ENCODE data around the gene EBF3. TPM values are rescaled to one million over a fixed set of nuclear protein-coding genes. Genes with fewer than 3 reads are reported as not detected.
A peak's percentile ranks its signal among the peaks of the same experiment; 100 is the strongest.

The EBF3 gene, protein sequence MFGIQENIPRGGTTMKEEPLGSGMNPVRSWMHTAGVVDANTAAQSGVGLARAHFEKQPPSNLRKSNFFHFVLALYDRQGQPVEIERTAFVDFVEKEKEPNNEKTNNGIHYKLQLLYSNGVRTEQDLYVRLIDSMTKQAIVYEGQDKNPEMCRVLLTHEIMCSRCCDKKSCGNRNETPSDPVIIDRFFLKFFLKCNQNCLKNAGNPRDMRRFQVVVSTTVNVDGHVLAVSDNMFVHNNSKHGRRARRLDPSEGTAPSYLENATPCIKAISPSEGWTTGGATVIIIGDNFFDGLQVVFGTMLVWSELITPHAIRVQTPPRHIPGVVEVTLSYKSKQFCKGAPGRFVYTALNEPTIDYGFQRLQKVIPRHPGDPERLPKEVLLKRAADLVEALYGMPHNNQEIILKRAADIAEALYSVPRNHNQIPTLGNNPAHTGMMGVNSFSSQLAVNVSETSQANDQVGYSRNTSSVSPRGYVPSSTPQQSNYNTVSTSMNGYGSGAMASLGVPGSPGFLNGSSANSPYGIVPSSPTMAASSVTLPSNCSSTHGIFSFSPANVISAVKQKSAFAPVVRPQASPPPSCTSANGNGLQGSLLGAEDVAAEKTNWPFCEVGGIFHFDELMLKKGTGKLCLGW
- 38.9 TPM for total RNA-seq

DNA sequence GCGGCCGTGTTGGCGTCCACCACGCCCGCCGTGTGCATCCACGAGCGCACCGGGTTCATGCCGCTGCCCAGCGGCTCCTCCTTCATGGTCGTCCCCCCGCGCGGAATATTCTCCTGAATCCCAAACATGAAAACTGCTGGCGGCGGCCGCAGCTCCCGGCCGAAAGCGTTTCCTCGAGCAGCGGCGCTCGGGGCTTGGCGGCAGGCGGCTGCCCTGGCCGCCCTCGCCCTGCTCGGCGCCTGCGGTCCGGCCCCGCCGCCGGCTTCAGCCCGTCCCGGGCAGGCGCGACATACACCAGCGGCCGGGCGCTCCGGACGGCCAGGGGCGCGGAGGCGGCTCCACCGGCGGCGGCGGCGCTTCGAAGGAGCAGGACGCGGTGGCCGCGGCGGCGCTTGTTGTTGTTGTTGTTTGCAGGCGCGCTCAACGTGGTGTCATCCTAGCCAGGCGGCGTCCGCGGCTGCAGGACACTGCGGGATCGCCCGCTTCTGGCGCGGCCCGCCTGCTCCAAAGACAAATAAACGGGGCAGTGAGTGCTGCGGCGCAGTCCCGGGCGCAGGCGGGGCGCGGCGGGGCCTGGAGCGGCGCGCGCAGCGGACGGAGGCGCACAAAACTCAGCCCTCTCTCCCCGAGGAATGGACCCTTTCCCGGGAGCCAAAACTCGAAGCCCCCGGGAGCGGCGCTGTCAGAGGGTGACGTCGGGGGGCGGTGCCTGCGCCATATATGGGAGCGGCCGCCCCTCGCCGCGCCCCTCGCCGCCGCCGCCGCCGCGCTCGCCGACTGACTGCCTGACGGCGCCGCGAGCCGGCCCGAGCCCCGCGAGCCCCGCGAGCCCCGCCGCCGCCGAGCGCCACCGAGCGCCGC, at the start of gene EBF3:
Gene EBF3 (minus strand): TSS at position 634 of the 861 bp plus-strand sequence. CDS start 506 bp downstream, at position 128.
- ATAC-seq (peak; percentile 84), DNase-seq (ENCODE audit: low spot score) (peak; percentile 94)
- intact Hi-C loops (cut with DNase I), result loop anchor here (10.0 kb wide), 1 partner anchor 929 kb away; no protein-coding TSS in a partner anchor

GRCh38 chr10:130013335-130014262, 49.5 kb upstream of the EBF3 start:
- DNase-seq (ENCODE audit: low spot score), result no peak
- intact Hi-C loops (cut with DNase I), result no loop called here
- ATAC-seq, result peak; percentile 21

DNA sequence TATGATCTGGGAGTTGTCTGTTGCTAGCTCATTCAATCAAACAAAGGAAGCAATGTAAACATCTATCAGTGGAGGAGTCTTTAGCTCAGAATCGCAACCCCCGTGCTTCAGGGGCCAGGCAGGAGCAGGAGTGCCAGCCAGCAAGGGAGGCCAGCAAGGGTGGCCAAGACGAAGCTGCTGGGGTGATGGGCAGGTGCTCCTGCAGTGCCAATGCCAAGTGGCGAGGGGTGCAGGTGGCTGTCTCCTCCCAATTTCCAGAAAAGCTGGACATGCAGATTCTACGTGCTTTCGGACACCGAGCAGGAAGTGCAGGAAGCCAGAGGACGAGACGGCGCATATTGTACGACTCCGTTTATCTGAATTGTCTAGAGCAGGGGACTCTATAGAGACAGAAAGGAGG, 48.1 kb upstream of the EBF3 start:
- intact Hi-C loops (cut with DNase I), result no loop called here
- ATAC-seq (no peak), DNase-seq (ENCODE audit: low spot score) (no peak)

DNA sequence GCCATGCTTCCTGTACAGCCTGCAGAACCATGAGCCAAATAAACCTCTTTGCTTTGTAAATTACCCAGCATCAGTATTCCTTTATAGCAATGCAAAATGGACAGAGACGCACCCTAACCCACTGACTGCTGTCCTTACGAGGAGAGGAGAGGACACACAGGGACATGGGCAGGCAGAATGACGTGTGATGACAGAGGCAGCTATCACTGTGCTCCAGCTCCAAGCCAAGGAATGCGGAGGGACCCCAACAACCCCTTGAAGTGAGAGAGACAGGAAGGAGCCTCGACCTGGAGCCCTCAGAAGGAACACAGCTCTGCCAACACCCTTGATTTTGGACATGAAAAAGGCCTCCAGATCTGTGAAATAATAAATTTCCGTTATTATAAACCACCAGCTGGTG, 46.6 kb upstream of the EBF3 start:
- intact Hi-C loops (cut with DNase I), result no loop called here
- ATAC-seq, result no peak
- no peak for DNase-seq (ENCODE audit: low spot score)

DNA sequence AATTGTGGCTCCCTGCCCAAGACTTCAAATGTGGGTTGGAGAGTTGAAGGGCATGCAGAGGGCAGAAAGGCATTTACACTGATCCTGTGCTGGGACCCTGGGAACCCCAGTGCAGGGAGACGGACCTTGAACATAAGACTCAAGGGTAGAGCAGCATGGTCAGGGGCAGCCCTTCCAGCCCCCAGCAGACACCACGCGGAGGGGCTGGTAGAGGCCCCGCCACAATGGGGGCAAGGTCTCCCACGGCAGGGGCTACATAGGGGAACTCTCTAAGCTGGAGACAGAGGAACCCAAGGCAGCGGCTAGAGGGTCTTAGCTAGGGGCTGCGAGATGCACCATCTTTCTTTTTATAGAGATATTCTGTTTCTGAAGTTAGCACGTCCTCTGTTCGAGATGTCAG, 45.2 kb upstream of the EBF3 start:
- DNase-seq (ENCODE audit: low spot score) (no peak), ATAC-seq (no peak)
- intact Hi-C loops (cut with DNase I), result no loop called here

- DNase-seq (ENCODE audit: low spot score) (no peak), ATAC-seq (no peak)
- intact Hi-C loops (cut with DNase I), result no loop called here
These were observed 39.9 kb upstream of the EBF3 start for GRCh38 chr10:130003787-130004613.

- no peak for ATAC-seq
- intact Hi-C loops (cut with DNase I), result no loop called here
- DNase-seq (ENCODE audit: low spot score), result no peak
These were observed 39.1 kb upstream of the EBF3 start for GRCh38 chr10:130003166-130003565.

- ATAC-seq (no peak), DNase-seq (ENCODE audit: low spot score) (no peak)
- intact Hi-C loops (cut with DNase I), result no loop called here
These were observed 38.5 kb upstream of the EBF3 start for GRCh38 chr10:130002606-130003005.

GRCh38 chr10:130000918-130001317, 36.8 kb upstream of the EBF3 start:
- intact Hi-C loops (cut with DNase I), result no loop called here

GRCh38 chr10:129999140-129999539, 35.1 kb upstream of the EBF3 start:
- intact Hi-C loops (cut with DNase I), result no loop called here
- DNase-seq (ENCODE audit: low spot score) (no peak), ATAC-seq (no peak)

More at GRCh38 chr10:130000918-130001317, 36.8 kb upstream of the EBF3 start:
- DNase-seq (ENCODE audit: low spot score) (no peak), ATAC-seq (no peak)

DNA sequence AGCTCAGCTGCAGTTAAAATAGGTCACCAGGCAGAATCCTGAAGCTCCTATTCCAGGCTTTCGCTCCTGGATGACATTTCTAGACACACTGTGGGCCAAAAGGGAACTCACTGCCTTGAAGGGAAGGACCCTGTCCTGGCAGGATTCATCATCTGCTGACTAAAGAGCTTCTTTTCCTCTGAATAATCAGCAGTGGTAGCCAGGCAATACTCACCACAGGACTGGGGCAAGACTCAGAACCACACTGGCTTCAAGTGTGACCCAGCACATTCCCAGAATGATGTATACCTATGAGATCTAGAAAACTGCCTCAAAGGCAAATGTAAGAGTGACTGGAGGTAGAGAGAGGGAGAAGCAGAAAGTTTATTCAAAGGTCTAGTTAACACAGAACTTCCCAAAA, 29.5 kb upstream of the EBF3 start:
- intact Hi-C loops (cut with DNase I), result no loop called here
- ATAC-seq (no peak), DNase-seq (ENCODE audit: low spot score) (no peak)

DNA sequence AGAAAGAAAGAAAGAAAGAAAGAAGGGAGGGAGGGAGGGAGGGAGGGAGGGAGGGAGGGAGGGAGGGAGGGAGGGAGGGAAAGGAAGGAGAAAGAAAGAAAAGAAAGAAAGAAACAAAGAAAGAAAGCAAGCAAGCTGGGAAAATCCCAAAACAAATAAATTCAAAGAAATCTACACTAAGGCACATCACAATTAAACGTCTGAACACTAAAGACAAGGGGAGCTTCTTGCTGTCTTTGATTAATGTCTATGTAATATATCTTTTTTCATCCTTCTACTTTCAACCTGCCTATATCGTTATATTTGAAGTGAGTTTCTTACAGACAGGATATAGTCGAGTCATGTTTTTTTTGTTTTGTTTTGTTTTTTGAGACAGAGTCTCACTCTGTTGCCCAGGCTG, 28.3 kb upstream of the EBF3 start:
- ATAC-seq (no peak), DNase-seq (ENCODE audit: low spot score) (no peak)
- intact Hi-C loops (cut with DNase I), result no loop called here

DNA sequence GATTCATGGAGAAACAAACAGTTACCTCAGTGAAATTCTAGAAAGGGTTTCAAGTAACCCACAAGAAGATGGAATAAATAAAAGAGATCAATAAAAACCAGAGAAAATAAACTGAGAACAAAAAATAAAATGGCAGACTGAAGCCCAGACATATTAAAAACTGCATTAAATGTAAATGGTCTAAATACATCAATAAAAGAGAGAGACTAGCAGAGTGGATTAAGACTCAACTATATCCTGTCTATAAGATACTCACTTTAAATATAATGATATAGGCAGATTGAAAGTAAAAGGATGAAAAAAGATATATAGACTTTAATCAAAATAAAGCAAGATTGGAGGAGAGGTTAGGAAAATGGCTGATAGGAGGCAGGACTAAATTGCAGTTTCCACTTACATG, 18.8 kb upstream of the EBF3 start:
- intact Hi-C loops (cut with DNase I), result no loop called here
- DNase-seq (ENCODE audit: low spot score) (no peak), ATAC-seq (no peak)

- no peak for ATAC-seq
- intact Hi-C loops (cut with DNase I), result no loop called here
- DNase-seq (ENCODE audit: low spot score), result no peak
These were observed 14.9 kb upstream of the EBF3 start for GRCh38 chr10:129978980-129979379.

DNA sequence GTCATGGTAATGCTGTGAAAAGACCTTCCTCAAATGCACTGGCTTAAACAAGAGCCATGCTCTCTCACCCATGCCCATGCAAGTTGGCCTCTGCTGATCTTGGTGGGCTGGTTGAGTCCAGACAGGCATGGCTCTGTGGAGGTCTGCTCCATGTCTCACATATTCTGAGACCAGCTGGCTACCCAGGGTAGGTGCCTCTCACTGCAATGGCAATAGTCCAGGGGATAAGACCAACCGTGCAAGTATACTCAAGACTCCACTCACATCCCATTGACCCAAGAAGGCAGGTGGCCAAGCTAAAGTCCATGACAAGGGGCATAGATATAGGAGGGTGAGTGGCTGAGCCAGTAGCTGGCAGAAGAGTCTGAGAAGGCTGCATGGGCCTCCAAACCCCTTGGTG, 14.2 kb upstream of the EBF3 start:
- DNase-seq (ENCODE audit: low spot score) (peak; percentile 22), ATAC-seq (no peak)
- intact Hi-C loops (cut with DNase I), result no loop called here

DNA sequence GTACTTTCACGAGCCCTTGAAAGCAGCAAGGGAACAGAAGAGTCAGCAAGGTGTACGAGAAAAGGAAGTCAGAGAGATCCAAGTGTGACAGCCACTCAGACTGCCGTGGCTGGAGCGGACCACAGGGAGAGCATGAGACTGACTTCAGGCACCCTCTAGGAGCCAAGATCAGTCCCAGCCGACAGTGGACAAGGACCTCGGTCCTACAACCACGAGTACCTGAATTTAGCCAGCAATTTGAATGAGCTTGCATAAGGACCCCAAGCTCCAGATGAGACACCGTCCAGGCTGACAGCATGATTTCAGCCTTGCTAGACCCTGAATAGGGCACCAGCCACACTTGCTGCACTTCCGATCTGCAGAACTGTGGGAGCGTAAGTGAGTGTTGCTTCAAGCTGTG, 13.7 kb upstream of the EBF3 start:
- DNase-seq (ENCODE audit: low spot score), result no peak
- no peak for ATAC-seq
- intact Hi-C loops (cut with DNase I), result no loop called here

GRCh38 chr10:129973674-129974059, 9.6 kb upstream of the EBF3 start:
- ATAC-seq (no peak), DNase-seq (ENCODE audit: low spot score) (no peak)
- intact Hi-C loops (cut with DNase I), result no loop called here
